GF-D8 (cell line): Measurements from ENCODE around the gene FAM13A.
"Not testable (repeated sequence)": the region's sequence is repeated elsewhere in the genome, so short reads cannot be mapped to it uniquely, and the experiment has no call there.

Source experiments
- DNase-seq: peaks from one replicate; lab custom pipeline; 2025; lab: John Stamatoyannopoulos, UW

The FAM13A gene

DNA sequence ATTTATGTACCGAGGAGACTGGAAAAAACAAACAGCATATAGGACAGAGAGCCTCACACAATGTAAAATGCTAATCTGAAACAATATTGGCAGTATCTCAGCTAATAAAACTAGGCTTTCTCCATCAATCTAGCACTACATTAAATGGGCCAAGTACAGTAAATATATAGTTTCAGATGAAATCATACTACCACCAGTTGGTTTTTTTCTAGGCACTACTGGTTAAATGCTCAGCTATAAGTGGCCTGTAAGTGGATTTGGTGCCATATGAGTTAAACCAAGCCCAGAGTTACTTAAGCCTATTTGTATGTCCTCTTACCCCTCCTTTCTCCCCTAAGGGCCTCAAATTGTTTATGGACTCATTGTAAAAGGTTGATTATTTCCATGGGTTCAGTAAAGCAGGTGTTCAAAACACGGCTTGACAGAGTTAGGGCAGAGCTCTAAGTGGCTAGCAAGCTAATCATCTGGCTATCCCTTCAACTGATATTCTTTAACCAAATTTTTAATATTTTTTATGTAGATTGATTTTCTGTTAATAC lies 57.5 kb downstream of the FAM13A start:
- DNase-seq: no peak

DNA sequence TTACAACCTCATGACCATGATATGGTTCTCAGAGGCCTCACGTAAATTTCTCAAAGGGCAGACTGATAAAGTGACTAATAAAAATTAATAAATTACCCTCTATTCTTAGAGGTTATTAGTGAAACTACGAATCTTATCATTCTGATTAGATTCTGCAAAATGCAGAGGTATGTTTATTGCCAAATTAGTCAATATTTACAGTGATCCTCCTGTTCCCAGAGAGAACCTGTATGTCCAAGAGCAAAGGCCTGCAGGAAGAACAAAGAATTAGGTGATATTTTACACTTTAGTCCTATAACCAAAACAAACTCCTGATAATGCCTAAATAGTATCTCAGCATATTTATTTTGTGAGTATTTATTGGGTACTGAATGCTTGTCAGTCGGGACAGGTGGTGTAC lies 58.1 kb downstream of the FAM13A start:
- no peak for DNase-seq

DNA sequence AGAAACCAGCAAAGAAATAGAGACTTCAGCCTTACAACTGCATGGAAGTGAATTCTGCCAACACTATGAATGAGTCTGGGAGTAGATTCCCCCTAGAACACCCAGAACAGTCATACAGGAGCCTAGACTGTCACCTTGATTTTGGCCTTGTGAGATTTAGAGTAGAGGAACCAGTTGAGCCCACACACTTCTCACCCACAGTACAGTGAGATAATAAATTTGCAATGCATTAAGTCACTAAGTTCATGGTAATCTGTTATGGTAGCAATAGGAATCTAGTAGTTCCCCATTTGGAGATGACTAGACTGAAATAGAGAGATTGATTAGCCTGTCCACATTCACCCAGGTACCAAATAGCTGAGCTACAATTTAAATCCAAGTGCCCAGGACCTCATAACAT lies 59.0 kb downstream of the FAM13A start:
- no peak for DNase-seq

- no peak for DNase-seq
Measured at GRCh38 chr4:88995874-88996273, 61.1 kb downstream of the FAM13A start.

DNA sequence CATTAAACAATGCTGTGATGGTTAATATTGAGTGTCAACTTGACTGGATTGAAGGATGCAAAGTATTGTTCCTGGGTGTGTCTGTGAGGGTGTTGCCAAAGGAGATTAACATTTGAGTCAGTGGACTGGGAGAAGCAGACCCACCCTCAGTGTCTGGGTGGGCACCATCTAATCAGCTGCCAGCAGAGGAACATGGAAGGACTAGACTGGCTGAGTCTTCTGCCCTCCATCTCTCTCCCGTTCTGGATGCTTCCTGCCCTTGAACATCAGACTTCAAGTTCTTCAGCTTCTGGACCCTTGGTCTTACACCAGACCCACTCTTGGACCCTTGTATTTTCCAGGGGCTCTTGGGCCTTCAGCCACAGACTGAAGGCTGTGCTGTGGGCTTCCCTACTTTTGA lies 61.7 kb downstream of the FAM13A start:
- not testable (repeated sequence) for DNase-seq

DNA sequence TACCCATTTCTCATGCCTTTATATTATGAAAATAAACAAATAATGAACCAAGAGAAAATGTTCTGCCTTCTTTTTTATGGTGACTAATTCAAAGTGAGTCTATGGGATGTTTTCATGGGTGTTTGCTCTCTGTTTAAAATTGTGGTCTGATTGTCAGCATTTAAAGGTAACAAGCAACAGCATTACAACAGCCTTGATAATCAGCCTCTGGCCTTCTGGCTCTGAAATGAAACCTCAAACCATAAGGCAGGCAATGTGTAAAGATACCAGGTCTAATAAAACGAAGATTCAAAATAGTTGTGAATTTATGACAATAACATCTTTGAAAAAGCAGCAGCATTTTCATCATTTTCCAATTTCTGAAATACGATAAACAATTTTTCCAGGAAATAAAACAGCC lies 63.7 kb downstream of the FAM13A start:
- DNase-seq: no peak

DNA sequence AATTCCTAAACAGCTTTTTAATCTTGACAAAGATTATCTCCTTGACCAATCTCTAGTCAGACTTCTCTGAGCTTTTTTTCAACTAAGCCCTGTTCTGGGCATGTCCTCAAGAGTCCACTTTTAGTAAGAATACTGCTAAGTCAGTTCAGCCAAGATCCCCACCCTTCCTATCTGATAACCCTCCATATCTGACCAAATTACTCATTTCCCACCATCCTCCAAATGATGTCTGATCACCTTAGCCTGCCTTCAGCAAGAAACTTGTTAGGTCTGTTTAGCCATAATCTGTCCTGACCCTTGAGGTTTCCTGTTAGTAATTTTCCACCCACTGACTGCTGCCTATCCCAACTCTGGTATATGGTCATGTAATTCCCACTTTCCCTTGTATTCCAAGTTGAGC lies 65.2 kb downstream of the FAM13A start:
- DNase-seq: no peak

GRCh38 chr4:88989990-88990389 lies 67.0 kb downstream of the FAM13A start:
- DNase-seq: no peak

GRCh38 chr4:88985088-88985773 lies 71.8 kb downstream of the FAM13A start:
- no peak for DNase-seq

DNA sequence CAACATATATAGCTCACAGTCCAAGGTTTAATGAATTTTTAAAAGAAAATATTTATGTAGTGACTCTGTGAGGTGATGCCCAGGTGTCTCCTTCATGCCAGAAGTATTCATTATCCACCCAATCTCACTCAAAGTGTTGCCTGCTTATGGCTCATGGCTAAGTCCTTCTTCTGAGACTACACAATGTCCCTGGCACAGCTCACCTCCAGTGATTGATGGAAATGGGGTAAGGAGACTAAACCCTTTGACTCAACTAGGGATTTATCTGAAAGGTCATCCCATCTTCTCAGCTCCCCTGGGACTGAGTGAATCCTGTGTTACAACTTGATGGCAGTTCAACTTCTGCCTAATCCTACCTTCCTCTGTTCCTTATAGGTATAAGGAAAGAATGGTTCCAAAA lies 74.2 kb downstream of the FAM13A start:
- no peak for DNase-seq

GRCh38 chr4:88981993-88982392 lies 75.0 kb downstream of the FAM13A start:
- no peak for DNase-seq

- DNase-seq: no peak
Measured at GRCh38 chr4:88981556-88981955, 75.4 kb downstream of the FAM13A start.

DNA sequence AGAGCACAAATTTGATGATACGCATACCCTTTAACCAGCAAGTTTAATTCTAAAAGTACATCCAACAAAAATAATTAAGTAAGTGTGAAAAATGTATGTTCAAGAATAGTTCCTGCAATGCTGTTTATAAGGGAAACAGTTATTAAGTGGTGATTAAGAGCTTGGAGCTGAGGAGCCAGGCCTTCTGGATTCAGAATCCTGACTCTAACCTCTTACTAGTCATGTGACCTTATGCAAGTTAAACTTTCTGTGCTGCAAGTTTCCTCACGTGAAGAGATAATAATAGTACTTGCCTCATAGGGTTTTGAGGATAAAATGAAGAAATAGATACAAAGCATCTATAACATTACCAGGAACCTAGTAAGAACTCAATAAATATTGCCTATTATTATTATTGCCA lies 77.7 kb downstream of the FAM13A start:
- no peak for DNase-seq

GRCh38 chr4:88976775-88977035 lies 80.3 kb downstream of the FAM13A start:
- DNase-seq: no peak

DNA sequence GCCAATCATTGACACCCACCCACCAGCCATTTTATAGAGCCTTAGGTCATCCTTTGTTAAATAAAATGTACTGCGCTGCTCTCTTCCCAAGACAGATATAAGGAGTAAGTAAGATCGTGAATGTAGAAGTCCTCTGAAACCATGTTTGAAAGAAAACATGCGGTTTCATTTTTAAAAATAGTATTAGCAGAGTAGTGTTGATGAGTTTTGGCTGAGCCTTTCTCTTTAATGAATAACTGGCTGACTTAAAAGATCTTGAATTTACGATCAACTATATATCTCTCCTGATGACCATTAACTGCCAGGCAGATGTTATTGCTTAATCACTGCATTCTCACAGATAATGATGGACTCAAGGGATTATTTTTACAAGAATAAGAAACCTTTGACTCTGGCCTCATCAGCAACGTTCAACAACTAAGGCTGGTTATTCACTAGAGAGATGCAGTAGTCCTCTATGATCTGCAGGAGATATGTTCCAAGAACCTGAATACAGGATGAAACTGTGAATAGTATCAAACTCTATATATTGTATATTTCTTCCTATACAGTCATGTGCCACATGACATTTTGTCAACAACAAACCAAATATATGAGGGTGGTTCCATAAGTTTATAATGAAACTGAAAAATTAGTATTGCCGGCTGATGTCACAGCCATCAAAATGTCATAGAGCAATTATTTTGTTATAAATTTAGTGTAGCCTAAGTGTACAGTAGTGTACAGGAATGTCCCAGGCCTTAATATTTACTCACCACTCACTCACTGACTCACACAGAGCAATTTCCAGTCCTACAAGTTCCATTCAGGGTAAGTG lies 80.8 kb downstream of the FAM13A start:
- DNase-seq: no peak

DNA sequence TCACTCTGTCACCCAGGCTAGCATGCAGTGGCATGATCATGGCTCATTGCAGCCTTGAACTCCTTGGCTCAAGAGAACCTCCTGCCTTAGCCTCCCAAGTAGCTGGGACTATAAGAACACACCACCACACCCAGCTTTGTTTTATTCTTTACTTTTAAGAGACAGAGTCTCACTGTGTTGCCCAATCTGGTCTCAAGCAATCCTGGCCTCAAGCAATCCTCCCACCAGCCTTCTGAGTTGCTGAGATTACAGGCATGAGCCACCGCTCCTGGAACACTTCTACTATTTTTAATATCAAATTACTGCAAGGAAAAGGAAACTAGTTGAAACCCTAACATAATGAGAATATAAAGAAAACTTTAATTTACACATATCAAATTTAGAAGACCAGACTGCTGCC lies 85.4 kb downstream of the FAM13A start:
- DNase-seq: no peak

DNA sequence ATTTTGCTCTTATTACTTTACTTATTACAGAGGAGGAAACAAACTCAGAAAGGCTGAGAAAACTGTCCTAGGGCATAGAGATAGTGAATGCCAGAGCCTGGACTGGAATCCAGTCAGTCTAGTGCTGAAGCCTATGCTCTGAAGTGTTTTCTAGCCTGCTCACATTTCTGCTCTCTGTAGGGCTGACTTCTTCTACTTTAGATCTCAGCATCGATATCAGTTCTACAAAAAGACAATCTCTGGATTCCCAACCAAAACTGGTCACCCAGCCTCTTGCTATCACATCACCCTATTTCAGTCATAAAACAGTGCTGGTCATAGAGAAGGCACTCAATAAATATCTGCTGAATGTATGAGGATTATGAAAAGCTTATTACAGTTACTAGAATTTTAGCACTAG lies 87.2 kb downstream of the FAM13A start:
- DNase-seq: no peak

DNA sequence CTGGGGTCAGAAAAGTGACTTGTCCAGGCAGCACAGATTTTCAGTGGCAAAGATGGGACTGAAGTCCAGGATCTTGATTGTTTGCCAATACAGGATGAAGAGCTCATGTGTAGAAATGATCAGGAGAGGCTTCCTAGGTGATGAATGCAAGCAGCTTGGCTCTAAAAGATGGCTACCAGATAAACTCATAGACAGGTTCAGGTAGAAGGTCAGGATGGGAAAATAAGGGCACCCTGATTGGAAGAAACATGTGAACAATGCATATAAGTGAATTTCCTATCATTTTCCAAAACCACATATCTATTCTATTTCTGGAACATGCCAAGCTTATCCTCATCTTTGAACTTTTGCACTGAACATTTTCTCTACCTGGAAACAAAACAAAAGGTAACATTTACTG lies 87.7 kb downstream of the FAM13A start:
- no peak for DNase-seq

GRCh38 chr4:88967883-88968331 lies 89.1 kb downstream of the FAM13A start:
- DNase-seq: no peak

GRCh38 chr4:88965053-88965452 lies 91.9 kb downstream of the FAM13A start:
- no peak for DNase-seq

- no peak for DNase-seq
Measured at GRCh38 chr4:88964450-88964849, 92.5 kb downstream of the FAM13A start.

- DNase-seq: no peak
Measured at GRCh38 chr4:88963817-88964216, 93.2 kb downstream of the FAM13A start.

- no peak for DNase-seq
Measured at GRCh38 chr4:88962396-88962795, 94.6 kb downstream of the FAM13A start.

DNA sequence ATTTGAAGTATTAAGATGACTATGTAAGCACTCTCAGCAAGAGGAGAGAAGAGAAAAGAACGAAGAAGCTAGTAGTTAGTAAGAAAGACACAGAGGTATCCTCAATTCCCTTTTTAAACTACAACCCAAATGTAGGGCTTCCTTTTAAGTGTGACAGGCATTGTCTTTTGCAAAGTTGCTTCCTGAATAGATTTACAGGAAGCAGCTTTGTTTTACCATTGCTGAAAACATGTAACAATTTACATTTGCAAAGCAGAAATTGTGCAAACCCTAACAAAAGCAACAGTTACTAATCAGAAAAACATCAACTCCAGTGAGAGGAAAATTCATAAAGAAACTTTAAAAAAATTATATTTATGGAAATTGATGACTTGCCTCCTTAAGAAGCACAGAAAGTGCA lies 96.4 kb downstream of the FAM13A start:
- peak; percentile 43 for DNase-seq
